GM12878 (cell line): Measurements from ENCODE around the gene LSAMP. TPM values are rescaled to one million over a fixed set of nuclear protein-coding genes. Genes with fewer than 3 reads are reported as not detected.

Source experiments
- ATF7 ChIP-seq: fragments of 450-650 bp; IDR thresholded peaks from 2 replicates; pipeline ENCODE4 v1.6.1; 2016; ENCODE audit warnings: low read depth, mild to moderate bottlenecking
- BCL11A ChIP-seq: IDR thresholded peaks from 2 replicates; pipeline ENCODE4 v1.6.1; 2011; ENCODE audit warnings: low read depth, low read length
- BHLHE40 ChIP-seq, 2 experiments: fragments of 450-650 bp in 1 of 2; IDR thresholded peaks; 2 replicates each; pipeline ENCODE4 v1.6.1; 2011 to 2017; ENCODE audit warnings: low read depth in 2 of 2, borderline replicate concordance in 1 of 2, improper control_type of control experiment in 1 of 2, low read length in 1 of 2, mild to moderate bottlenecking in 1 of 2
- BMI1 ChIP-seq: fragments of 450-650 bp; IDR thresholded peaks from 2 replicates; pipeline ENCODE4 v1.6.1; 2016; ENCODE audit warnings: mild to moderate bottlenecking, moderate library complexity, borderline replicate concordance
- CEBPB ChIP-seq, 2 experiments: fragments of 150-350 bp in 1 of 2; IDR thresholded peaks; 2 replicates each; pipeline ENCODE4 v1.6.1; 2012 to 2014; ENCODE audit warnings: low read depth in 2 of 2, low read length in 2 of 2, borderline replicate concordance in 1 of 2, inconsistent platforms in 1 of 2
- CHD1 ChIP-seq: IDR thresholded peaks from 2 replicates; pipeline ENCODE4 v1.6.1; 2012; ENCODE audit warnings: low read depth, low read length, improper control_type of control experiment
- EGR1 ChIP-seq, 2 experiments: IDR thresholded peaks; 1 replicate in 1 of 2; 2 replicates in 1 of 2; pipeline ENCODE4 v1.6.1; 2011 to 2012; ENCODE audit warnings: low read depth in 2 of 2, low read length in 2 of 2, borderline replicate concordance in 1 of 2, mild to moderate bottlenecking in 1 of 2, moderate library complexity in 1 of 2
- GATAD2B ChIP-seq: fragments of 450-650 bp; conservative IDR thresholded peaks from 2 replicates; pipeline ENCODE4 v1.6.1; 2017; ENCODE audit warnings: low read depth, mild to moderate bottlenecking, moderate library complexity
- HDGF ChIP-seq: fragments of 450-650 bp; IDR thresholded peaks from 2 replicates; pipeline ENCODE4 v1.6.1; 2016; ENCODE audit warnings: antibody characterized with exemption
- IKZF2 ChIP-seq, 2 experiments: fragments of 450-650 bp; IDR thresholded peaks; 2 replicates each; pipeline ENCODE4 v1.6.1; 2017; ENCODE audit warnings: mild to moderate bottlenecking in 2 of 2, moderate library complexity in 2 of 2
- KAT2A ChIP-seq: conservative IDR thresholded peaks from 2 replicates; pipeline ENCODE4 v1.6.1; 2011; ENCODE audit warnings: low read depth, low read length; ENCODE audit not compliant: control insufficient read depth
- MYB ChIP-seq: fragments of 150-350 bp; IDR thresholded peaks from 2 replicates; pipeline ENCODE4 v1.6.1; 2014; ENCODE audit warnings: mild to moderate bottlenecking, low read depth, low read length, borderline replicate concordance
- NFXL1 ChIP-seq: fragments of 450-650 bp; IDR thresholded peaks from 2 replicates; pipeline ENCODE4 v1.6.1; 2017; ENCODE audit warnings: antibody characterized with exemption, mild to moderate bottlenecking, borderline replicate concordance
- NFYA ChIP-seq: IDR thresholded peaks from 2 replicates; pipeline ENCODE4 v1.6.1; 2011; ENCODE audit warnings: low read depth, mild to moderate bottlenecking, low read length, improper control_type of control experiment, borderline replicate concordance
- RELA ChIP-seq: fragments of 450-650 bp; IDR thresholded peaks from 2 replicates; pipeline ENCODE4 v1.8.0; 2014; ENCODE audit warnings: borderline replicate concordance; ENCODE audit not compliant: partially characterized antibody
- TCF12 ChIP-seq: IDR thresholded peaks from 2 replicates; pipeline ENCODE4 v1.6.1; 2011; ENCODE audit warnings: low read depth, mild to moderate bottlenecking, low read length
- polyA plus RNA-seq, 11 experiments: library from polyadenylated mRNA; depleted of rRNA in 4 of 11; unstranded in 6 of 11; stranded (reverse) in 5 of 11; fragments of >200 nt; fragmentation: Nextera tagmentation in 4 of 11; fragmentation: Illumina TruSeq in 1 of 11; extraction: Ambion mirVana in 4 of 11; extraction: Trizol in 1 of 11; gene quantifications; 1 replicate in 1 of 11; 2 replicates in 10 of 11; pipeline versions ENCODE4 v1.2.1 to v1.2.3, GENCODE V29; 2011 to 2016; ENCODE audit warnings: inconsistent platforms in 2 of 11, missing spikeins in 2 of 11, low read depth in 1 of 11
- total RNA-seq, 4 experiments: library from RNA; depleted of rRNA in 3 of 4; stranded (reverse); fragments of >200 nt in 3 of 4; fragmentation: Illumina TruSeq in 1 of 4; extraction: Trizol in 1 of 4; gene quantifications; 2 replicates each; pipeline versions ENCODE4 v1.2.1 to v1.2.3, GENCODE V29; 2013 to 2021
- TF ChIP-seq, protein P1 (sequence below): fragments of 450-650 bp; IDR thresholded peaks from 2 replicates; pipeline ENCODE4 v1.6.1; 2018; ENCODE audit warnings: mild to moderate bottlenecking, low read depth, moderate library complexity; ENCODE audit not compliant: partially characterized antibody
- TF ChIP-seq, protein P2 (sequence below): fragments of 450-650 bp; IDR thresholded peaks from 2 replicates; pipeline ENCODE4 v1.6.1; 2016; ENCODE audit warnings: mild to moderate bottlenecking
- TF ChIP-seq, protein P3 (sequence below): fragments of 450-650 bp; IDR thresholded peaks from 2 replicates; pipeline ENCODE4 v1.6.1; 2017; ENCODE audit warnings: mild to moderate bottlenecking, low read depth, inconsistent platforms; ENCODE audit not compliant: poor library complexity, severe bottlenecking
- TF ChIP-seq, protein P4 (sequence below): fragments of 450-650 bp; IDR thresholded peaks from 2 replicates; pipeline ENCODE4 v1.6.1; 2017; ENCODE audit warnings: antibody characterized with exemption, mild to moderate bottlenecking, moderate library complexity

LSAMP gene
- total and polyA plus RNA-seq, 10 of the 15 experiments (the other 5 are each of a cell fraction or from before 2014, with no cell fraction given), result 2.0 to 12.7 (median 6.5) TPM

DNA sequence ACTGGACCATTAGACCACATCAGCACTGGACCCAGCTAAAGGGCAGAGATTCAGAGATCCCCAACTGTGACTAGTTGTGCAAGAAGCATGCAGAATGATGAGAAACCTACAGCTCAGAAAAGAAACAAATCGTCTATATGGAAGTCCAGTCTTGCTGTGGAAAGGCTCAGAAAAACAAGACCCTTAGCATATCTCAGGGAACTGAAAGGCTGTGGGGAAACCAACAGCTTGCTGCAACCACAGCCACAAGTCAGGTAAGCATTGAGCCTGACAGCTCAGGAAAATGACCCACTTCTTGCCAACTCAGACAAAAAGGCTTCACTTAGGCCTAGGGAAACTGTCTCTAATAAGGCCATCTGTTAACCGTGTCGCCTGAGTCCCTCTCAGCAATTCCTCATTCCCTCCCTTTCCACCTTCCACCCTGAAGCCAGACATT lies 145.6 kb downstream of the LSAMP start (continued):
- TF ChIP-seq, protein P1, sequence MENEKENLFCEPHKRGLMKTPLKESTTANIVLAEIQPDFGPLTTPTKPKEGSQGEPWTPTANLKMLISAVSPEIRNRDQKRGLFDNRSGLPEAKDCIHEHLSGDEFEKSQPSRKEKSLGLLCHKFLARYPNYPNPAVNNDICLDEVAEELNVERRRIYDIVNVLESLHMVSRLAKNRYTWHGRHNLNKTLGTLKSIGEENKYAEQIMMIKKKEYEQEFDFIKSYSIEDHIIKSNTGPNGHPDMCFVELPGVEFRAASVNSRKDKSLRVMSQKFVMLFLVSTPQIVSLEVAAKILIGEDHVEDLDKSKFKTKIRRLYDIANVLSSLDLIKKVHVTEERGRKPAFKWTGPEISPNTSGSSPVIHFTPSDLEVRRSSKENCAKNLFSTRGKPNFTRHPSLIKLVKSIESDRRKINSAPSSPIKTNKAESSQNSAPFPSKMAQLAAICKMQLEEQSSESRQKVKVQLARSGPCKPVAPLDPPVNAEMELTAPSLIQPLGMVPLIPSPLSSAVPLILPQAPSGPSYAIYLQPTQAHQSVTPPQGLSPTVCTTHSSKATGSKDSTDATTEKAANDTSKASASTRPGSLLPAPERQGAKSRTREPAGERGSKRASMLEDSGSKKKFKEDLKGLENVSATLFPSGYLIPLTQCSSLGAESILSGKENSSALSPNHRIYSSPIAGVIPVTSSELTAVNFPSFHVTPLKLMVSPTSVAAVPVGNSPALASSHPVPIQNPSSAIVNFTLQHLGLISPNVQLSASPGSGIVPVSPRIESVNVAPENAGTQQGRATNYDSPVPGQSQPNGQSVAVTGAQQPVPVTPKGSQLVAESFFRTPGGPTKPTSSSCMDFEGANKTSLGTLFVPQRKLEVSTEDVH, result no peak
- TF ChIP-seq, protein P2, sequence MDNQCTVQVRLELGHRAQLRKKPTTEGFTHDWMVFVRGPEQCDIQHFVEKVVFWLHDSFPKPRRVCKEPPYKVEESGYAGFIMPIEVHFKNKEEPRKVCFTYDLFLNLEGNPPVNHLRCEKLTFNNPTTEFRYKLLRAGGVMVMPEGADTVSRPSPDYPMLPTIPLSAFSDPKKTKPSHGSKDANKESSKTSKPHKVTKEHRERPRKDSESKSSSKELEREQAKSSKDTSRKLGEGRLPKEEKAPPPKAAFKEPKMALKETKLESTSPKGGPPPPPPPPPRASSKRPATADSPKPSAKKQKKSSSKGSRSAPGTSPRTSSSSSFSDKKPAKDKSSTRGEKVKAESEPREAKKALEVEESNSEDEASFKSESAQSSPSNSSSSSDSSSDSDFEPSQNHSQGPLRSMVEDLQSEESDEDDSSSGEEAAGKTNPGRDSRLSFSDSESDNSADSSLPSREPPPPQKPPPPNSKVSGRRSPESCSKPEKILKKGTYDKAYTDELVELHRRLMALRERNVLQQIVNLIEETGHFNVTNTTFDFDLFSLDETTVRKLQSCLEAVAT, result peak; percentile 16; the same call in 1 of the 2 replicates
- TF ChIP-seq BMI1 (no peak), IKZF2 (IDR thresholded peaks at IDR 0.05) (peak in 1 of 2 experiments; percentile 39; a peak in 2 of 4 replicates), MYB (no peak), CEBPB (IDR thresholded peaks at IDR 0.05; ENCODE audit: borderline replicate concordance in 1 of 2, low read depth in 2 of 2, low read length in 2 of 2) (no peak), TCF12 (no peak), BHLHE40 (IDR thresholded peaks at IDR 0.05; ENCODE audit: borderline replicate concordance in 1 of 2, low read depth in 2 of 2, low read length in 1 of 2) (0 out of 4 replicates have a peak, but pooled peaks of 1 of the 2 experiments have one; percentile 3), NFXL1 (no peak), BCL11A (no peak), CHD1 (no peak), KAT2A (no peak), NFYA (no peak), ATF7 (no peak), RELA (no peak), EGR1 (IDR thresholded peaks at IDR 0.05; ENCODE audit: borderline replicate concordance in 1 of 2, low read depth in 2 of 2, low read length in 2 of 2) (no peak), GATAD2B (peak; percentile 16; the same call in 1 of the 2 replicates), HDGF (peak; percentile 23; the same call in 1 of the 2 replicates)
- TF ChIP-seq, protein P3, sequence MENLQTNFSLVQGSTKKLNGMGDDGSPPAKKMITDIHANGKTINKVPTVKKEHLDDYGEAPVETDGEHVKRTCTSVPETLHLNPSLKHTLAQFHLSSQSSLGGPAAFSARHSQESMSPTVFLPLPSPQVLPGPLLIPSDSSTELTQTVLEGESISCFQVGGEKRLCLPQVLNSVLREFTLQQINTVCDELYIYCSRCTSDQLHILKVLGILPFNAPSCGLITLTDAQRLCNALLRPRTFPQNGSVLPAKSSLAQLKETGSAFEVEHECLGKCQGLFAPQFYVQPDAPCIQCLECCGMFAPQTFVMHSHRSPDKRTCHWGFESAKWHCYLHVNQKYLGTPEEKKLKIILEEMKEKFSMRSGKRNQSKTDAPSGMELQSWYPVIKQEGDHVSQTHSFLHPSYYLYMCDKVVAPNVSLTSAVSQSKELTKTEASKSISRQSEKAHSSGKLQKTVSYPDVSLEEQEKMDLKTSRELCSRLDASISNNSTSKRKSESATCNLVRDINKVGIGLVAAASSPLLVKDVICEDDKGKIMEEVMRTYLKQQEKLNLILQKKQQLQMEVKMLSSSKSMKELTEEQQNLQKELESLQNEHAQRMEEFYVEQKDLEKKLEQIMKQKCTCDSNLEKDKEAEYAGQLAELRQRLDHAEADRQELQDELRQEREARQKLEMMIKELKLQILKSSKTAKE, result no peak
- TF ChIP-seq, protein P4, sequence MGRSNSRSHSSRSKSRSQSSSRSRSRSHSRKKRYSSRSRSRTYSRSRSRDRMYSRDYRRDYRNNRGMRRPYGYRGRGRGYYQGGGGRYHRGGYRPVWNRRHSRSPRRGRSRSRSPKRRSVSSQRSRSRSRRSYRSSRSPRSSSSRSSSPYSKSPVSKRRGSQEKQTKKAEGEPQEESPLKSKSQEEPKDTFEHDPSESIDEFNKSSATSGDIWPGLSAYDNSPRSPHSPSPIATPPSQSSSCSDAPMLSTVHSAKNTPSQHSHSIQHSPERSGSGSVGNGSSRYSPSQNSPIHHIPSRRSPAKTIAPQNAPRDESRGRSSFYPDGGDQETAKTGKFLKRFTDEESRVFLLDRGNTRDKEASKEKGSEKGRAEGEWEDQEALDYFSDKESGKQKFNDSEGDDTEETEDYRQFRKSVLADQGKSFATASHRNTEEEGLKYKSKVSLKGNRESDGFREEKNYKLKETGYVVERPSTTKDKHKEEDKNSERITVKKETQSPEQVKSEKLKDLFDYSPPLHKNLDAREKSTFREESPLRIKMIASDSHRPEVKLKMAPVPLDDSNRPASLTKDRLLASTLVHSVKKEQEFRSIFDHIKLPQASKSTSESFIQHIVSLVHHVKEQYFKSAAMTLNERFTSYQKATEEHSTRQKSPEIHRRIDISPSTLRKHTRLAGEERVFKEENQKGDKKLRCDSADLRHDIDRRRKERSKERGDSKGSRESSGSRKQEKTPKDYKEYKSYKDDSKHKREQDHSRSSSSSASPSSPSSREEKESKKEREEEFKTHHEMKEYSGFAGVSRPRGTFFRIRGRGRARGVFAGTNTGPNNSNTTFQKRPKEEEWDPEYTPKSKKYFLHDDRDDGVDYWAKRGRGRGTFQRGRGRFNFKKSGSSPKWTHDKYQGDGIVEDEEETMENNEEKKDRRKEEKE, result no peak
